Parathyroid adenoma (tissue), 2 donors: ENCODE measurements around the gene STXBP6.

Experiments used
- H2AFZ ChIP-seq: fragments of 300-600 bp; sonication (generic); one replicate; pipeline ENCODE4 v1.7.0; 2017; ENCODE audit warnings: antibody characterized with exemption, mild to moderate bottlenecking
- H3K27ac ChIP-seq: fragments of 300-600 bp; sonication (generic); one replicate; pipeline ENCODE4 v1.7.0; 2017
- H3K27me3 ChIP-seq: fragments of 300-600 bp; sonication (generic); one replicate; pipeline ENCODE4 v1.7.0; 2017; ENCODE audit warnings: low read length; ENCODE audit not compliant: control insufficient read depth, insufficient read depth
- H3K36me3 ChIP-seq: fragments of 300-600 bp; sonication (generic); one replicate; pipeline ENCODE4 v1.7.0; 2017; ENCODE audit warnings: low read length; ENCODE audit not compliant: control insufficient read depth, insufficient read depth
- H3K4me1 ChIP-seq: fragments of 300-600 bp; sonication (generic); one replicate; pipeline ENCODE4 v1.7.0; 2017; ENCODE audit warnings: control low read depth
- H3K4me2 ChIP-seq: fragments of 300-600 bp; sonication (generic); one replicate; pipeline ENCODE4 v1.7.0; 2017; ENCODE audit warnings: low read length
- H3K4me3 ChIP-seq: fragments of 300-600 bp; sonication (generic); one replicate; pipeline ENCODE4 v1.7.0; 2017; ENCODE audit warnings: low read depth, low read length
- H3K79me2 ChIP-seq: fragments of 300-600 bp; sonication (generic); one replicate; pipeline ENCODE4 v1.7.0; 2017; ENCODE audit warnings: control low read depth
- H3K9ac ChIP-seq: fragments of 300-600 bp; sonication (generic); one replicate; pipeline ENCODE4 v1.7.0; 2017; ENCODE audit warnings: mild to moderate bottlenecking
- H3K9me3 ChIP-seq: fragments of 300-600 bp; sonication (generic); one replicate; pipeline ENCODE4 v1.7.0; 2017; ENCODE audit warnings: low read length; ENCODE audit not compliant: control insufficient read depth
- TF ChIP-seq, protein P1 (sequence below): fragments of 300-600 bp; sonication (generic); IDR thresholded peaks from one replicate; pipeline ENCODE4 v1.7.0; 2017; ENCODE audit warnings: antibody characterized with exemption, mild to moderate bottlenecking
- donor health status: primary hyperparathyroidism.

STXBP6 gene

DNA sequence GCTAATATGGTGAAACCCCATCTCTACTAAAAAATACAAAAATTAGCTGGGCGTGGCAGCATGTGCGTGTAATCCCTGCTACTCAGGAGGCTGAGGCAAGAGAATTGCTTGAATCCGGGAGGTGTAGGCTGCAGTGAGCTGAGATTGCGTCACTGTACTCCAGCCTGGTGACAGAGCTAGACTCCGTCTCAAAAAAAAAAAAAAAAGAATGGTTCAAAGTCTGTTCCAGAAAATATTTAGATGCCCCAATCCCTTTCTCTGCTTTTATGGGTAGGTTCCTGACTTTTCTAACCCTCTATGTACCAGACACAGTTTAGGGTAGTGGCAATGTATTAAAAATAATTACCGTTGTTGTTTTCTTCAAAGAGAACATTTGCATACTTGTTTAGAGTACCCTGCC lies 161.4 kb downstream of the STXBP6 start:
- no peaks in the 10 kb centered on the region for H3K27me3 ChIP-seq

GRCh38 chr14:24887623-24888304 lies 162.2 kb downstream of the STXBP6 start:
- Histone ChIP-seq H3K4me3 (no peak overlapping the region), H3K9me3 (no peaks in the 10 kb centered on the region), H3K4me1 (no peaks in the 10 kb centered on the region), H3K27ac (no peak overlapping the region), H3K9ac (no peak overlapping the region), H2AFZ (no peak overlapping the region), H3K36me3 (no peaks in the 10 kb centered on the region), H3K79me2 (no peaks in the 10 kb centered on the region), H3K27me3 (no peaks in the 10 kb centered on the region), H3K4me2 (no peak overlapping the region)
- TF ChIP-seq, protein P1, sequence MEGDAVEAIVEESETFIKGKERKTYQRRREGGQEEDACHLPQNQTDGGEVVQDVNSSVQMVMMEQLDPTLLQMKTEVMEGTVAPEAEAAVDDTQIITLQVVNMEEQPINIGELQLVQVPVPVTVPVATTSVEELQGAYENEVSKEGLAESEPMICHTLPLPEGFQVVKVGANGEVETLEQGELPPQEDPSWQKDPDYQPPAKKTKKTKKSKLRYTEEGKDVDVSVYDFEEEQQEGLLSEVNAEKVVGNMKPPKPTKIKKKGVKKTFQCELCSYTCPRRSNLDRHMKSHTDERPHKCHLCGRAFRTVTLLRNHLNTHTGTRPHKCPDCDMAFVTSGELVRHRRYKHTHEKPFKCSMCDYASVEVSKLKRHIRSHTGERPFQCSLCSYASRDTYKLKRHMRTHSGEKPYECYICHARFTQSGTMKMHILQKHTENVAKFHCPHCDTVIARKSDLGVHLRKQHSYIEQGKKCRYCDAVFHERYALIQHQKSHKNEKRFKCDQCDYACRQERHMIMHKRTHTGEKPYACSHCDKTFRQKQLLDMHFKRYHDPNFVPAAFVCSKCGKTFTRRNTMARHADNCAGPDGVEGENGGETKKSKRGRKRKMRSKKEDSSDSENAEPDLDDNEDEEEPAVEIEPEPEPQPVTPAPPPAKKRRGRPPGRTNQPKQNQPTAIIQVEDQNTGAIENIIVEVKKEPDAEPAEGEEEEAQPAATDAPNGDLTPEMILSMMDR, result no peak

More for the DNA sequence above, 161.4 kb downstream of the STXBP6 start:
- no peak overlapping the region for H3K27ac ChIP-seq
- no peaks in the 10 kb centered on the region for H3K79me2 ChIP-seq
- no peak overlapping the region for H3K9ac ChIP-seq
- no peak overlapping the region for H3K4me2 ChIP-seq
- no peaks in the 10 kb centered on the region for H3K4me1 ChIP-seq
- no peaks in the 10 kb centered on the region for H3K36me3 ChIP-seq
- no peaks in the 10 kb centered on the region for H3K9me3 ChIP-seq
- H2AFZ ChIP-seq, result no peak overlapping the region
- no peak overlapping the region for H3K4me3 ChIP-seq
- TF ChIP-seq, protein P1, result no peak

- TF ChIP-seq, protein P1, result no peak
- Histone ChIP-seq H3K4me1 (no peaks in the 10 kb centered on the region), H3K9me3 (no peaks in the 10 kb centered on the region), H2AFZ (no peak overlapping the region), H3K4me3 (no peak overlapping the region), H3K36me3 (no peaks in the 10 kb centered on the region), H3K9ac (no peak overlapping the region), H3K27me3 (no peaks in the 10 kb centered on the region), H3K79me2 (no peaks in the 10 kb centered on the region), H3K27ac (no peak overlapping the region), H3K4me2 (no peak overlapping the region)
These were observed 164.5 kb downstream of the STXBP6 start for GRCh38 chr14:24885410-24885913.

GRCh38 chr14:24883576-24883975 lies 166.4 kb downstream of the STXBP6 start:
- Histone ChIP-seq H2AFZ (no peak overlapping the region), H3K27ac (no peak overlapping the region), H3K4me2 (no peak overlapping the region)

More at GRCh38 chr14:24883576-24883975, 166.4 kb downstream of the STXBP6 start:
- Histone ChIP-seq H3K4me1 (no peaks in the 10 kb centered on the region), H3K4me3 (no peak overlapping the region), H3K27me3 (no peaks in the 10 kb centered on the region), H3K9ac (no peak overlapping the region), H3K79me2 (no peaks in the 10 kb centered on the region), H3K9me3 (no peaks in the 10 kb centered on the region), H3K36me3 (no peaks in the 10 kb centered on the region)
- TF ChIP-seq, protein P1, result no peak
